BJ (cell line): ENCODE results near the gene SUGCT. TPM values are rescaled to one million over a fixed set of nuclear protein-coding genes. Genes with fewer than 3 reads are reported as not detected.

Experiments used
- CTCF ChIA-PET: fragments of 350-600 bp; formaldehyde crosslinking; extraction: SDS; loops from one replicate; lab custom pipeline; 2021; ENCODE audit warnings: antibody characterized with exemption, inconsistent platforms; lab: Yijun Ruan, JAX
- POLR2A ChIA-PET: fragments of 300-600 bp; sonication (Branson Sonifier 250); formaldehyde crosslinking; extraction: SDS; loops from one replicate; lab custom pipeline; 2021; ENCODE audit warnings: antibody characterized with exemption; lab: Charles Lee
- DNase-seq: peaks from one replicate; pipeline ENCODE4 v3.0.0-alpha.2; 2011; ENCODE audit warnings: low read depth
- H3K27me3 ChIP-seq: 2 replicates; pipeline ENCODE4 v1.6.0; 2011; ENCODE audit warnings: low read length; ENCODE audit not compliant: control insufficient read depth, insufficient read depth
- H3K36me3 ChIP-seq: 2 replicates; pipeline ENCODE4 v1.5.1; 2011; ENCODE audit warnings: low read length; ENCODE audit not compliant: control insufficient read depth, insufficient read depth
- H3K4me3 ChIP-seq: 2 replicates; pipeline ENCODE4 v1.5.1; 2011; ENCODE audit warnings: low read depth, mild to moderate bottlenecking, control low read depth, low read length
- CTCF ChIP-seq: IDR thresholded peaks from 2 replicates; pipeline ENCODE4 v1.5.1; 2011; ENCODE audit warnings: low read depth, mild to moderate bottlenecking, control low read depth, inconsistent platforms, low read length, moderate library complexity; ENCODE audit not compliant: insufficient read depth
- polyA plus RNA-seq: library from polyadenylated mRNA; depleted of rRNA; stranded (reverse); fragments of >200 nt; gene quantifications from 2 replicates; pipeline ENCODE4 v1.2.3, GENCODE V29; 2011

Gene SUGCT
- polyA plus RNA-seq, 1 experiment = 10.6 TPM

GRCh38 chr7:40283391-40283790 is 148.6 kb downstream of the SUGCT start:
- ChIA-PET CTCF (no interaction called here), POLR2A (no interaction called here)
- no peak overlapping the region for H3K4me3 ChIP-seq
- H3K27me3 ChIP-seq = no peaks in the 10 kb centered on the region
- no peaks in the 10 kb centered on the region for H3K36me3 ChIP-seq
- DNase-seq = no peak
- TF ChIP-seq CTCF = no peak

GRCh38 chr7:40288827-40289226 is 154.0 kb downstream of the SUGCT start:
- CTCF ChIA-PET = no interaction called here
- TF ChIP-seq CTCF = no peak
- no peak for DNase-seq
- H3K4me3 ChIP-seq = no peak overlapping the region
- no peaks in the 10 kb centered on the region for H3K27me3 ChIP-seq
- POLR2A ChIA-PET = no interaction called here
- no peaks in the 10 kb centered on the region for H3K36me3 ChIP-seq

- POLR2A ChIA-PET = no interaction called here
These were observed 163.0 kb downstream of the SUGCT start for GRCh38 chr7:40297741-40298311.

GRCh38 chr7:40298421-40298820 is 163.6 kb downstream of the SUGCT start:
- Histone ChIP-seq H3K27me3 (no peaks in the 10 kb centered on the region), H3K4me3 (no peak overlapping the region), H3K36me3 (no peaks in the 10 kb centered on the region)
- DNase-seq = peak; percentile 63
- TF ChIP-seq CTCF = no peak
- ChIA-PET CTCF (interaction anchor here (0.6 kb wide), 1 partner anchor 11 kb away, joined by 3 read pairs; no protein-coding TSS in a partner anchor), POLR2A (no interaction called here)

More at GRCh38 chr7:40297741-40298311, 163.0 kb downstream of the SUGCT start:
- CTCF ChIA-PET = interaction anchor here (0.6 kb wide), 1 partner anchor 12 kb away, joined by 3 read pairs; no protein-coding TSS in a partner anchor
- DNase-seq = no peak
- no peak for TF ChIP-seq CTCF
- no peaks in the 10 kb centered on the region for H3K36me3 ChIP-seq
- H3K27me3 ChIP-seq = no peaks in the 10 kb centered on the region
- no peak overlapping the region for H3K4me3 ChIP-seq

- no peaks in the 10 kb centered on the region for H3K27me3 ChIP-seq
- TF ChIP-seq CTCF = no peak
- no peak overlapping the region for H3K4me3 ChIP-seq
- DNase-seq = peak; percentile 88
- ChIA-PET CTCF (no interaction called here), POLR2A (no interaction called here)
- H3K36me3 ChIP-seq = no peaks in the 10 kb centered on the region
These were observed 164.3 kb downstream of the SUGCT start for GRCh38 chr7:40299097-40299496.
